HUES6 (cell line): ENCODE data around the gene KCNMA1.

Experiments used
- H3K27ac ChIP-seq: 2 replicates; pipeline ENCODE4 v1.7.0; 2013; ENCODE audit warnings: low read depth, mild to moderate bottlenecking, low read length, inconsistent platforms
- H3K27me3 ChIP-seq: 2 replicates; pipeline ENCODE4 v1.6.1; 2013; ENCODE audit warnings: low read length; ENCODE audit not compliant: control insufficient read depth, insufficient read depth
- H3K36me3 ChIP-seq: 2 replicates; pipeline ENCODE4 v1.6.1; 2013; ENCODE audit warnings: low read length; ENCODE audit not compliant: control insufficient read depth, insufficient read depth
- H3K4me1 ChIP-seq: 2 replicates; pipeline ENCODE4 v1.6.1; 2013; ENCODE audit warnings: low read length; ENCODE audit not compliant: control insufficient read depth, insufficient read depth
- H3K4me3 ChIP-seq: 2 replicates; pipeline ENCODE4 v1.5.1; 2013; ENCODE audit warnings: low read depth, low read length
- H3K9ac ChIP-seq: one replicate; pipeline ENCODE4 v1.6.1; 2013; ENCODE audit warnings: mild to moderate bottlenecking, low read length
- H3K9me3 ChIP-seq: 2 replicates; pipeline ENCODE4 v1.6.1; 2013; ENCODE audit warnings: low read depth, low read length; ENCODE audit not compliant: control insufficient read depth, insufficient read depth

Gene KCNMA1

GRCh38 chr10:77264107-77264506 is 373.5 kb downstream of the KCNMA1 start:
- no peak overlapping the region for H3K4me3 ChIP-seq
- no peaks in the 10 kb centered on the region for H3K36me3 ChIP-seq
- no peaks in the 10 kb centered on the region for H3K4me1 ChIP-seq
- no peak overlapping the region for H3K27ac ChIP-seq
- H3K27me3 ChIP-seq, result no peaks in the 10 kb centered on the region; the same call in 1 of the 2 replicates
- no peaks in the 10 kb centered on the region for H3K9me3 ChIP-seq
- no peak overlapping the region for H3K9ac ChIP-seq

- no peak overlapping the region for H3K4me3 ChIP-seq
- H3K36me3 ChIP-seq, result no peaks in the 10 kb centered on the region
- no peaks in the 10 kb centered on the region for H3K9me3 ChIP-seq
- H3K9ac ChIP-seq, result no peak overlapping the region
- no peaks in the 10 kb centered on the region; the same call in 1 of the 2 replicates for H3K27me3 ChIP-seq
- H3K27ac ChIP-seq, result no peak overlapping the region
- H3K4me1 ChIP-seq, result no peaks in the 10 kb centered on the region
Measured at GRCh38 chr10:77263700-77264099, 373.9 kb downstream of the KCNMA1 start.

- no peaks in the 10 kb centered on the region for H3K4me1 ChIP-seq
Measured at GRCh38 chr10:77261146-77261545, 376.5 kb downstream of the KCNMA1 start.

GRCh38 chr10:77259171-77259874 is 378.3 kb downstream of the KCNMA1 start:
- no peak overlapping the region for H3K9ac ChIP-seq
- H3K4me3 ChIP-seq, result no peak overlapping the region
- peaks cover 10% of the 10 kb centered on the region for H3K9me3 ChIP-seq
- no peaks in the 10 kb centered on the region for H3K36me3 ChIP-seq
- H3K4me1 ChIP-seq, result no peaks in the 10 kb centered on the region
- H3K27ac ChIP-seq, result no peak overlapping the region
- H3K27me3 ChIP-seq, result no peaks in the 10 kb centered on the region; the same call in 1 of the 2 replicates

More at GRCh38 chr10:77261146-77261545, 376.5 kb downstream of the KCNMA1 start:
- Histone ChIP-seq H3K9ac (no peak overlapping the region), H3K27me3 (no peaks in the 10 kb centered on the region; the same call in 1 of the 2 replicates), H3K9me3 (peaks cover 10% of the 10 kb centered on the region), H3K4me3 (no peak overlapping the region), H3K36me3 (no peaks in the 10 kb centered on the region), H3K27ac (no peak overlapping the region)

- Histone ChIP-seq H3K9me3 (peaks cover 10% of the 10 kb centered on the region), H3K4me1 (no peaks in the 10 kb centered on the region), H3K9ac (no peak overlapping the region), H3K4me3 (no peak overlapping the region), H3K27me3 (no peaks in the 10 kb centered on the region), H3K36me3 (no peaks in the 10 kb centered on the region), H3K27ac (no peak overlapping the region)
Measured at GRCh38 chr10:77256346-77256745, 381.3 kb downstream of the KCNMA1 start.

- H3K36me3 ChIP-seq, result no peaks in the 10 kb centered on the region
- peaks cover 10% of the 10 kb centered on the region for H3K9me3 ChIP-seq
- no peak overlapping the region for H3K4me3 ChIP-seq
- H3K27me3 ChIP-seq, result no peaks in the 10 kb centered on the region
- H3K9ac ChIP-seq, result no peak overlapping the region
- H3K4me1 ChIP-seq, result no peaks in the 10 kb centered on the region
- no peak overlapping the region for H3K27ac ChIP-seq
Measured at GRCh38 chr10:77253556-77254064, 384.0 kb downstream of the KCNMA1 start.

- Histone ChIP-seq H3K4me3 (no peak overlapping the region), H3K9me3 (peaks cover 10% of the 10 kb centered on the region), H3K36me3 (no peaks in the 10 kb centered on the region), H3K9ac (no peak overlapping the region), H3K27me3 (no peaks in the 10 kb centered on the region), H3K4me1 (peaks cover 2% of the 10 kb centered on the region; the same call in 1 of the 2 replicates), H3K27ac (no peak overlapping the region)
Measured at GRCh38 chr10:77253147-77253545, 384.5 kb downstream of the KCNMA1 start.

GRCh38 chr10:77252380-77253146 is 385.0 kb downstream of the KCNMA1 start:
- H3K27ac ChIP-seq, result no peak overlapping the region
- H3K4me3 ChIP-seq, result no peak overlapping the region
- peaks cover 8% of the 10 kb centered on the region; the same call in 1 of the 2 replicates for H3K4me1 ChIP-seq
- no peak overlapping the region for H3K9ac ChIP-seq
- no peaks in the 10 kb centered on the region for H3K36me3 ChIP-seq
- H3K9me3 ChIP-seq, result peaks cover 4% of the 10 kb centered on the region
- H3K27me3 ChIP-seq, result no peaks in the 10 kb centered on the region

- Histone ChIP-seq H3K4me3 (no peak overlapping the region), H3K4me1 (peaks cover 14% of the 10 kb centered on the region; the same call in 1 of the 2 replicates), H3K9ac (no peak overlapping the region), H3K27ac (no peak overlapping the region), H3K36me3 (no peaks in the 10 kb centered on the region), H3K27me3 (no peaks in the 10 kb centered on the region), H3K9me3 (no peaks in the 10 kb centered on the region)
Measured at GRCh38 chr10:77251297-77252013, 386.2 kb downstream of the KCNMA1 start.

- Histone ChIP-seq H3K27me3 (no peaks in the 10 kb centered on the region), H3K9me3 (no peaks in the 10 kb centered on the region), H3K9ac (no peak overlapping the region), H3K4me1 (peaks cover 14% of the 10 kb centered on the region; the same call in 1 of the 2 replicates), H3K36me3 (no peaks in the 10 kb centered on the region), H3K27ac (no peak overlapping the region), H3K4me3 (no peak overlapping the region)
Measured at GRCh38 chr10:77249901-77250459, 387.6 kb downstream of the KCNMA1 start.
